GM18870 (cell line): ENCODE measurements around the gene PRKG1.

Experiments used
- ATAC-seq: cut with Tn5 transposase; IDR thresholded peaks from one replicate; pipeline ENCODE4 v1.9.1; 2021; ENCODE audit warnings: moderate library complexity; ENCODE audit not compliant: unreplicated experiment

The PRKG1 gene

DNA sequence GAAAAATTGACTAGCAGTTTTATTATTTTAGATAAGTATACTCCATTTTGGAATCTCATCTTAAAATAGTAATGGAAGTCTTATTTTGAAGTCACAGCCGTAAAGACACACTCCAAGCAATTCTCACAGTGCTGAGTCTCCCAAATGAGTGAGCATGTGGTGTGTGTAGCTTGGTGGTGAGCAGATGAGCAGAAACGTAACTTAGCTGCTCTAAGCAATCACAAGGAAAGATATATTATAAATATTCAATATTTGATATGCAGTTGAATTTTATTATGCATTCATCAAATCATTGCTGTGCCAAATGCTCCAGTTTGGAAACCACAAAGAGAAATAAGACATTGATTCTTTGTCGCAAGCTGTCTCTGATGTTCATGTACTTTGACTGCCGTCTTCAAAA is 563.9 kb downstream of the PRKG1 start:
- ATAC-seq: no peak

DNA sequence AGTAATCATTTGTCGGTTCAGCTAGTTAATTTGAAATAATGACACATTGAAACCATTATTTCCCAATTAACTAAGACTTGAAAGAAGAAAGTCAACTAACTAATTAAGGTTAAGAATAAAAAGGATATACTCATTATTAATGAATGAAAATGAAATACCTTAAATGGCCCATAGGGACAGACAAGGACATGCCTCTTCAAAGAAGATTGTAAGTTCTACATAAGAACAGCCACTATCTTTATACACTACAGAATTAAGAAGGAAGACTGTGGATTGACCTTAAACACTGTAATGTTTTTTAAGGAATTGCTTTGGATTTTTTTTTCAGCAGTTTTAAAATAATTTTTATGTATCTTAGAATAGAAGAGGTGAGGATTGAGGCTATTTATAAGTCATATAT is 564.5 kb downstream of the PRKG1 start:
- no peak for ATAC-seq

DNA sequence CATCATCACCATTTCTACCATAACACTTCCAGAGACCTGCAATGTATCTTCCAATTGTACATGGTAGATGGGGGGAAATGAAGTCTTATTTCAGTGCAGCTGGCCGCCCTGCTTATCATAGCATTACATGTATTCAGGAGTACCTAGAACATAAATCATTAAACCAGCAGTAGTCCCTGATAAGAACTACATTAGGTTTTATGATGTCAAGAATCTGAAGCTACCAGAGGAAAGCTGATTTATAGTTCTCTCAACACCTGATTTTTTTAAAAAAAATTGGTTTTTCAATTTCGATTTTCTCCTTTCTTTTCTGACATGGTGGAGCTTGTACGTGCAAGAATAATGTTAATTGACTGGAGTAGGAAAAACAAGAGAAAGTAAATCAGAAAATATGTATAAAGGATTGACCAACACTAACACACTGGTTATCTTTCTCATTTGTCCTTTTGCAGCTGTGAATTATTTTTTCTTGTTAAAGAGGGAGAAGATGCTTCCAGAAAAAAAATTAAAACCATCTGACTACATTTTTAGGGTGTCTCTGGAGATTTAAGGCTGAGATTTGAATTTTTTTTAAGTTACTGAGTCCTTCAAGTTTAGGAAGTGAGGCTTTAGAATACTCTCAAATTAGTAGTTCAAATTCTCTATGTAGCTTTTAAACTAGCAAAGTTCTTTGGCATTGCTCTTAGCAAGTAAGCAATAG is 566.0 kb downstream of the PRKG1 start:
- ATAC-seq: no peak

DNA sequence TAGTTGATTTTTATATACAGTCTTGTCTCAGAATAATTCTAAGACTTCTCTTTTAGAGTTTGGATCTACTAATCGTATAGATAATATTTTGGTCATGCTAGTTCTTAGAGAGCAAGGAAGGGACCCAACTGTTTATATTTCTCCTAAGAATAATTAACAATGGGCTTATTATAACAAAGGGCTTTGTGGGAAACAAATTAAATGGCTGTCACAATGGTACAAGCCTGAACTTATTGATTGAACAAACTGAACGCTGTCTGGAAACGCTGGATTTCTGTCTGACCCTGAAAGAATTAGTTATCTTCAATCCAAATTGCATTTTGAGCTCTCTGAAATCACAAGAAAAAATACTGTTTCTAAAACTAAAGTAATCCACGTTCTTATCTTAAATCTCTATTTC is 568.3 kb downstream of the PRKG1 start:
- no peak for ATAC-seq

DNA sequence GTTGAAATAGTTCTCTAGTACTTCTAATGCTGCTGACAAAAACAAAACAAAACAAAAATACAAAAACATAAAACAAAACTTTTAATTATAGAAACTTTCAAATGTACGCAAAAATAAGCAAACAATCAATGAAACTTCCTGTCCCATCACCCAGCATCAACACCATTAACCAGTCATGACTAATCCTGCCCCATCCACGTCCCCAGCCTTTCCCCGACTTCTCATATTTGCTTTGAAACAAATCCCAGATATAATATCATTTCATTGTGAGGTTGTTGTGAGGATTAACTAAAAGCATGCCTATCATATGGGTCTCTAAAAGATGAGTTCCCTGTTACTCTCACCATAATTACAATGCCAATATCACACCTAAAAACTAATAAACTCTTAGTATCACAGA is 569.4 kb downstream of the PRKG1 start:
- no peak for ATAC-seq

DNA sequence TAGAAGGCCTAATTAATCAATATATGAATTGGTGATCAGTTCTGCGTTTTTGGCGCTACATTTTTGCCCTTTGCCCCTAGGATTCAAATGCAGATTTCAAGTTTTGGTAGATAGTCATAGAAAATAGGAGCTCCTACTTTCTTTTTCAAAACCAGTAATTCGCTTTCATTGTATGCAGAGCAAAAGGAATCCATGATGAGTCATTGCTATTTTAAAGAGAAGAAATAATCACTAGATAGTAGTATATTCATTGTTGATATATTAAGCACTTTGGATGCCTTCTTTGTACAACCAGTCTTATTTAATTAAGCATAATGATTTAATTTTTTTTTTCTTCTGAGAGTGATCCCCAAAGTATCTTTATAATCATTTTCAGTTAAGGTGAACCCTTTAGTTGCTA is 574.8 kb downstream of the PRKG1 start:
- no peak for ATAC-seq

DNA sequence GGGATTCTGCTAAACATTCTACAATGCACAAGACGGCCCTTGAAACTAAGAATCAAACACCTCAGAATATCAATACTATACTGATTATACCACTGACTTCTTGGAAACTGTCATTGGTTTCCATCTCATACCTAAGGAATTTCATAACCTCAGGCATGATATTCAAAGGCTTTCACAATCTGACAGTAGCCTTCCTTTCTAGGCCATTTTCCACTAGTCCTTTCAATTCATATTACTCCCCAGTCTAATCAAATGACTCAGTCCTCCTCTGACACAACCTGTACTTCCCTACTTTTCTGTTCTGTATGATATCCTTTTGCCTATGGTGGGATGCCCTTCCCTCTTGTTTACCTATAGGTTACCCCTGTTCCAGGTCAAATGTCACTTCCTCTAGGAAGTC is 576.8 kb downstream of the PRKG1 start:
- no peak for ATAC-seq

DNA sequence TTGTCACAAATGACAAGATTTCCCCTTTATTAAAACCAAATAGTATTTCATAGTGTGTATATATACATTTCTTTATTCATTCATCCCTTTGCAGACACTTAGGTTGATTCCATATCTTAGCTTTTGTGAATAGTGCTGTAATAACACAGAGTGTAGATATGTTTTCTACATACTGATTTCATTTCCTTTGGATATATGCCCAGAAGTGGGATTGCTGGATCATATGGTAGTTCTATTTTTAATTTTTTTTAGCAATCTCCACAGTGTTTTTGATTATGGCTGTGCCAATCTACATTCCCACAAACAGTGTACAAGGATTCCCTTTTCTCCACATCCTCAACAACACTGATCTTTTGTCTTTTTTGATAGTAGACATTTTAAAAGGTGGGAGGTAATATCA is 578.7 kb downstream of the PRKG1 start:
- no peak for ATAC-seq

DNA sequence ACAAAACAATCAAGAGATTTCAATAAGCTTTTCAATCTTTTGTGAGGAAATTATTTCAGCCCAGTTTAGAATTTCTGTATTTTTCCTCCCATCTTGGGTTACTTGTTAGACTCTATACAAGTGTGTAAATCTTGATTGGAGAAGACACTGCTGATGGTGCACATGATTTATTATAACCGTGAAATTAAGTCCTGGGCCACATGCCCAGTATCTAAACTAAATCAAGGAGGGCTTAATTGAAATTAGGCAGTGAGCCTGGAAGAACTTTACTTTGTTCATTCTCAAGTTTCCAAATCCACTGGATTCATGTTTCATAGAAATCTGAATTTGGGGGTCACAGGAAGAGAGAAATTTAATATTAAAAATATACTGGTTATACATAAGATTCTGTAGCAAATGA is 580.6 kb downstream of the PRKG1 start:
- ATAC-seq: no peak

DNA sequence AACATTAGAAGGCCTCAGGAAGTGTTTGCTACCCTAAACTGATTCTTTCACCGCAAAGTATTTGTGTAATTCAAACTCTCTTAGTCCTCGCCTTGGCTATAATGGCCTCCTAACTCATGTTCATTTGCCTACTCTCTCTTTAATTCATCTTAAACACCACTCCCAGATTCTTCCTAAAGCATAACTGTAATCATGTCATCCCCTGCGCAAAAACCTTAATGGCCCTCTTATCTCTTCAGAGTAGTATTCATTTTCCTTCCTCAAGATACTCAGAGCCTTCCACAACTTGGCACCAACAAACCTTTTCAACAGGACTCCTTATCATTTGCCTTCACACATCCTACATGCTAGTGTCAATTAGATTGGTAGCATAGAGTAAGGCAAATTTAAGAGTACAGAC is 582.2 kb downstream of the PRKG1 start:
- ATAC-seq: no peak

DNA sequence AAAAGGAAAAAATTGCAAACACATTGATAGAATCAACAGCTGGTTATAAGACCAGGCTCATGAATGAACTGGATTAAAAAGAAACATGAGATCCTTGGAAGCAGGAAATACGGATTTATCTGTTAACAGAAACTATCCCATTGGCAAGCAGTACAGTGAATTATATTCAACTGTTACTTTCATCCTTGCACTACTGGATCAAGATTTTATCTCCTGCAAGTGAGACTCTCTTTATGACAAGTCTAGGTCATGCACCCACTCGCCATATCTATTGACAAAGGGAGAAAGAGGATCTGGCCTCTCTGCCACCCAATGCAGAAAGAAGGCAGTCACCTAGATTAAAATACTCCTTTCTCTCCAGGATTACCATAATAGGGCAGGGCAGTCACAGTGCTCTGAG is 583.7 kb downstream of the PRKG1 start:
- no peak for ATAC-seq

DNA sequence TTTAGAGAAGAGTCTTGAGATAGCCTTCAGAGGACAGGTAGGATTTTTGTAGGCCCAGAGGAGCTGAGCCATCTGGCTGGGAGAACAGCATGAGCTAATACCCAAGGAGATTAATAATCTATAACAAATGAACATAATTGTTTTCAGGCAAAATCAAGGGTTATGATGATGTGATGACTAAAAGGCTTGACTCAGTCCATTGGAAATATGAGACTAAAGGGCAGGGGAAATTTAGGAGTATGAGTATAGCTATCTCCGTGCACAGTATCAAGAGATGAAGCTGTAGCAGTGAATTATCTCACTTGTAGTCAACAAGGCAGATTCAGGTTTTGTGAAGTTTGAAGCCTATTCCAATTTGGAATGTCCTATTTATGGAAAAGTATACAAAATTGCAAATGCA is 585.1 kb downstream of the PRKG1 start:
- ATAC-seq: no peak

DNA sequence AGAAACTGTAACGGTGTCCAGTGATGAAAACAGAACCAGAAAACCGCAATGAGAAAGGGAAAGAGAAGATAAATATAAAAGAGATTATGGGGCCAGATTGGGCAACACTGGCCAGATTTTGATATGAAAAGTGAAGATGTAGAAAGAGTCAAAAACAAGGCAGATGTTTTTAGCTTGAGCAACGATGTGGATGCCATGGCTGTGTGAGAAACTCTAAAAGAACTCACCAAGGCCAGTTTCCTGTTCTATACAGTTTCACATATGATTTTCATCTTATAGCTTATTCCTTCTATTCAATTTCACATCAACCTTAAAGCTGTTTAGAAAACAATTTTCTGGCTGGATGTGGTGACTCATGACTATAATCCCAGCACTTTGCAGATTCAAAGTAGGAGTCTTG is 588.8 kb downstream of the PRKG1 start:
- ATAC-seq: no peak

DNA sequence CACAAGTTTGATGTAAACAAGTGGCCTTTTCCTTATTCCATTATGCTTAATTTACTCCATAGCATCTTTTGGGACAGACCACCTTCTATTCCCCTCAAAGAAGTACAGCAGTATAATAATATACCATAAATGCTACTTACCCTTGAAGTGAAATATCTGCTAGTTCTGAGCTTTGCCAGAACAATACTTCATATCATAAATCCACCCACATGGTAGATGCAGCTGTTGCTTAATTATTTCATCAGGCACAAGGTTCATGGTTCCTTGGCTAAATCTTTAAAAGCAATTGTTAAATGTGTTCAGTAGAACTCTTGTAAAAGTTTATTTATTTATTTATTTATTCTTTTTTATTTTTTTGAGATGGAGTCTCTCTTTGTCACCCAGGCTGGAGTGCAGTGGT is 592.2 kb downstream of the PRKG1 start:
- ATAC-seq: no peak

DNA sequence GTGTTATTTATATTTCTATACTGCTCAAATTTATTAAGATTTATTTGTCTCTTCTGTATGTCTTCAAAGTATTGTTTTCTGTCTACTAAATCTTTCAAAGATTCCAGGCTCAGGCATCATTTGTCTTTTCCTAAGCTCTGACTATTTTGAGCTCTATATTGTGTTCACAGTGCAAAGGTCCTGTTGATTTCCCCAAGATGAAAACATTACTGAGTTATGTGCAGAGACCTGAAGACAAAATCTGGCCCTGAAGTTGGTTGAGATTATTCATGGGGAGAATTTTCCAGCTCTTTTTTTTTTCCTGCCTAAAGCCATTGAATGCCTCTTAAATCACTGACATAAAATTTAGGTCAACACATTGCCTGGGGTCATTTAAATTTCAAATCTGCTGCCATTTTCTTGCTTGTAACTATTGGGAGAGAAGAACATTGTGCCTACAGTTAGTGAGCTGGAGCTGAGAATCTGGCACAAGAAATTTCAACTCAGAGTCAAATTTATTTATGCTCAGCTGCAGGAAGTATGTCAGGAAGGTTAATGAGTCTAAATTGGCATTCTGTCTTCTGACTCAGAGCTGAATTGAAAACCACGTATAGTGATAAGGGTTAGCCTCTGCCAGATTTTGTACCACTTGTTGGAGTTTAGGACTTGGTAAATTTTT is 593.5 kb downstream of the PRKG1 start:
- ATAC-seq: no peak

DNA sequence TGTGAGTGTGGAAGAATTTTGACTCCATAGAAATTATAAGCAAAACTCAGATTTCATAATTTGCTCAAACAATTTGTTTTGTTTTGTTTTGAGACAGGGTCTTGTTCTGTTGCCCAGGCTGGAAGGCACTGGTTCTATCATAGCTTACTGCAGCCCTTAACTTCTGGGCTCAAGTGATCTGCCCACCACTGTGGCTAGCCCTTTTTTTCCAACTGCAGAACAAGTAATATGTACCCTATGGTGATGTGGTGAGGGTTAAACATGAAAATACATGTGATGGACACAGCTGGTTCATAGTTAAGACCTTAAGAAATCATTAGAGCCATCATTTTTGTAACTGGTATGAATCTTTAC is 594.0 kb downstream of the PRKG1 start:
- no peak for ATAC-seq

DNA sequence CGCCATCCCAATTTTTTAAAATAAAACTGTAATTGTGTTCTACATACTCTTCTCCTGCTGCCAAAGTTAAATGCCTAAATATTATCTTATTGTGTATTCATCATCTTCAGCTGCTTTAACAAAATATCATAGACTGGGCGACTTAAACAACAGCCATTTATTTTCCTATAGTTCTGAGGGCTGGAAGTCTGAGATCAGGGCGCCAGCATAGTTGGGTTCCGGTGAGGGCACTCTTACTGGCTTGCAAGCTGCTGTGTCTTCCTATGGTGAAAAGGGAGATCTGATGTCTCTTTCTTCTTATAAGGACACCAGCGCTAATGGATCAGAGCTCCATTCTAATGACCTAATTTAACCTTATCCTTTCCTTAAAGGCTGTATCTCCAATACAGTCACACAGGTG is 594.8 kb downstream of the PRKG1 start:
- no peak for ATAC-seq

DNA sequence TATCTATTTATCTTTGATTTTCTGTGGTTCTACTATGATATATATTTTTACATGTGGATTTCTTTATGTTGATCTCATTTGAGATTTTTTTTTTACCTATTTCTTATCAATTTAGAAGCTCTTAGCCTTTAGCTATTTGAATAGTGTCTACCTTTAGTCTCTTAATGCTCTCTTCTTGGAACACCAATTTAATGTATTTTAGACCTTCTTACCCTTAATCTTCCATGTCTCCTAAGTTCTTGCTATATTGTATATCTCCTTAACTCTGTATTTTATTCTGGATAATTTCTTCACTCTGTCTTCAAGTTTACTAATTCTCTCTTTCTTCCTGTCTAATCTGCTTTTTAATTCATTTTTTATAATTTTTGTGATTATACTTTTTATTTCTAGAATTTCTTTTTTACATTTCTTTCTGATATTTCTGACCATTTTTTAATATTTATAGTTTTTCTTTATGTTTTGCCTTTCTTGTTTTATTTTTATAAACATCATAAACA is 597.8 kb downstream of the PRKG1 start:
- ATAC-seq: no peak

DNA sequence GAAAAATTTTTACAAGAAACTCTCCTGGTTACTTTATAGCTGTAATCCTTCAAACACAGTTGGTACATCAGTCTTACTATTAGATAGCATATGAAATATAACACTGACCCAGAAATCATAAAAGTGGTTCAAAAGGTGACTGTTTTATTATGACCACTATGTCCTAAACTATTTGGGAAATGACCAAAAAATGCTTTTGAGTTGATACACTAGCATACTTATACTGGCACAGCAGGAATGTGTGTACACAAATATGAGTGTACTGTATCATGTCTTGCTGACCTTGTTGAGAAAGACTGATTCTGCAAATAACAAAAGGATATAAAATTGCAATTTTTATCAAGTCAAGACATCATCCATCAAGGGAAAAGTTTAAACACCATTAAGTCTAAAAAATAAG is 600.8 kb downstream of the PRKG1 start:
- ATAC-seq: no peak

DNA sequence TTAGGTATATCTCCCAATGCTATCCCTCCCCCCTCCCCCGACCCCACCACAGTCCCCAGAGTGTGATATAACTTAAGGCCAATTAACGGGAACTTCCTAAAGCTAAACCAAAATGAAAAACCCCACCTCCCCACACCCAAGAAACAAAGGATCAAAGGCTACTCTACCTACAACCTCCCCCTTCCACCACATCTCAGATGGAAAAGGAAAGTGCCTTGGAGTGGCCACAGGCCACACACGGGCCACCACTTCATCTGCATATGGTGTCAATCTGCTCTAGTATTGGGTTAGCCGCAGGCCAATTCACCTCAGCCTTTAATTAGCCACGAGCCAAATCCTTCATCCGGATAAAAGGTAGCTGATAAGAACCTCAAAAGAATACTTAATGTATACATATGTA is 605.6 kb downstream of the PRKG1 start:
- ATAC-seq: no peak

DNA sequence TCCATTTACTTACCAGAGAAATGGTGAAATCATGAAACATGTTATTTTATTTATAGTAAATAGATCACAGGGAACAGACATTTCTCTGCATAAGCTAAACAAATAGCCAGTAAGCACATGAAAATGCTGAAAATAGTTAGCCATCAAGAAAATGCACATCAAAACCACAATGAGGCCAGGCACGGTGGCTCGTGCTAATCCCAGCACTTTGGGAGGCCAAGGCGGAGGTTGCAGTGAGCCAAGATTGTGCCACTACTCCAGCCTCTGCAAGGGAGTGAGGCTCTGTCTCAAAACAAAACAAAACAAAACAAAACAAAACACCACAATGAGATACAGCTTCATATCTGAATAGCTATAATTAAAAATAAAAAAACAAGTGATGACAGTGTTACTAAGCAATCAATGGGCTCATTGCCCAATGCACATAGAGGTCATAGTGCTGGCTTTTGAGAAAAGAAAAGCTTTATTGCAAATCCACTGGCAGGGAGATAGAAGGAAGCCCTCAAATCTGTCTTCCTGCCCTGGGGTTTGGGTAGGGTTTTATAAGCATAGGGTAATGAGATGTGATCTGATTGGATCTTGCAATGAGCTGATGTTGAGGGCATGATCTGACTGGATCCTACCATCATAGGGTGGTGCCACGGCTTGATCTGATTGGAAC is 608.9 kb downstream of the PRKG1 start:
- no peak for ATAC-seq

DNA sequence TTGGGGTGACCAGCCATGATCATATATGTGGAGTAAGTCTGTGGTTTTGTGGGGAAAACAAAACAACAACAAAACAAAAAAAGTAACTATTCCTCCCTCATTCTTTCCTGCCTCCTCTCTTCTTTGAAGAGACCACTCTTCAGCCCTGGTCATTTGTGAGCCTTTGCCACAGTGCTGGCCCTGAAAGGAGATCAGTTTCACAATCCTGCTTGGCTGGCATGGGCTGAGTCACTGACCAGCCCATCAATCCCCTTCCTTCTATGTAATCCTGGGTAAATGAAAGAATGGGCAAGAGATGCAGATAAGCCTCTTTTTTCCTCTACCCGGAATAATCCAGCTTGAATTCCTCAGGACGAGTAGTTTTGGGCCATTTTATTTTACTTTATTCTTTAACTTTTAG is 611.5 kb downstream of the PRKG1 start:
- ATAC-seq: no peak
